Measurements from ENCODE around the gene CIAO3. TPM values are rescaled to one million over a fixed set of nuclear protein-coding genes. Genes with fewer than 3 reads are reported as not detected.

CIAO3 gene
- total RNA-seq, 1 donor from 2014 or later = 46.0 TPM

DNA sequence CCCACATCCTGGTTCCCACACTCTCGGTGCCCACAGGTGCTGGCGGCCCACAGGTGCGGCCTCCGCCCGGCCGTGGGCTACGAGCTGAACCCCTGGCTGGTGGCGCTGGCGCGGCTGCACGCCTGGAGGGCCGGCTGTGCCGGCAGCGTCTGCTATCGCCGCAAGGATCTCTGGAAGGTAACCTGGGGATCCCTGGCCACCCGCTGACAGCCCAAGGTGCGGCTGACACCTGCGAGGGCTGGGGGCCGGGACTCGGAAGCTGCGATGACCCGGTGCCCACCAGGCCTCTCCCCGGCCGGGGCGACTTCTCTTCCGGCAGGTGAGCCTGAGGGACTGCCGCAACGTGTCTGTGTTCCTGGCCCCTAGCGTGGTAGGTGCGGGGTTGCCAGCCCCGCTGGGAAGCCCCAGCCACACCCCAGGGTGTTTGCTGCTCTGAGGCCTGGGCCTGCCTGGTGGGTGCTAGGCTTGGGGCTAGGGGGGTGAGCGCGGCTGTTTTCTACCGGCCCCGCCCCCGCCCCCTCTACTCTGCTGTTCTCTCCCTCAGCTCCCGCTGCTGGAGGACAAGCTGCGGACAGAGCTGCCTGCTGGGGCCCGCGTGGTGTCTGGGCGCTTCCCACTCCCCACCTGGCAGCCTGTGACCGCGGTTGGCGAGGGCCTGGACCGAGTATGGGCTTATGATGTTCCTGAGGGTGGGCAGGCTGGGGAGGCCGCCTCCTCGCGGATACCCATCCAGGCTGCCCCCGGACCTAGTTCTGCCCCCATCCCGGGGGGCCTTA, 18.8 kb downstream of the CIAO3 start:
- Mint-ChIP-seq H3K36me3 (no peaks in the 10 kb centered on the region), H3K27me3 (ENCODE audit: low read depth) (peaks cover 18% of the 10 kb centered on the region), H3K27ac (no peak overlapping the region), H3K9me3 (no peaks in the 10 kb centered on the region), H3K4me1 (peaks cover 10% of the 10 kb centered on the region), H3K4me3 (peak overlapping the region; percentile 40)
- no peak for DNase-seq (ENCODE audit: low spot score in 2 of 2, unreplicated experiment in 2 of 2)
- TF ChIP-seq, protein P1, sequence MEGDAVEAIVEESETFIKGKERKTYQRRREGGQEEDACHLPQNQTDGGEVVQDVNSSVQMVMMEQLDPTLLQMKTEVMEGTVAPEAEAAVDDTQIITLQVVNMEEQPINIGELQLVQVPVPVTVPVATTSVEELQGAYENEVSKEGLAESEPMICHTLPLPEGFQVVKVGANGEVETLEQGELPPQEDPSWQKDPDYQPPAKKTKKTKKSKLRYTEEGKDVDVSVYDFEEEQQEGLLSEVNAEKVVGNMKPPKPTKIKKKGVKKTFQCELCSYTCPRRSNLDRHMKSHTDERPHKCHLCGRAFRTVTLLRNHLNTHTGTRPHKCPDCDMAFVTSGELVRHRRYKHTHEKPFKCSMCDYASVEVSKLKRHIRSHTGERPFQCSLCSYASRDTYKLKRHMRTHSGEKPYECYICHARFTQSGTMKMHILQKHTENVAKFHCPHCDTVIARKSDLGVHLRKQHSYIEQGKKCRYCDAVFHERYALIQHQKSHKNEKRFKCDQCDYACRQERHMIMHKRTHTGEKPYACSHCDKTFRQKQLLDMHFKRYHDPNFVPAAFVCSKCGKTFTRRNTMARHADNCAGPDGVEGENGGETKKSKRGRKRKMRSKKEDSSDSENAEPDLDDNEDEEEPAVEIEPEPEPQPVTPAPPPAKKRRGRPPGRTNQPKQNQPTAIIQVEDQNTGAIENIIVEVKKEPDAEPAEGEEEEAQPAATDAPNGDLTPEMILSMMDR (IDR thresholded peaks at IDR 0.05; ENCODE audit: unreplicated experiment) = no peak

DNA sequence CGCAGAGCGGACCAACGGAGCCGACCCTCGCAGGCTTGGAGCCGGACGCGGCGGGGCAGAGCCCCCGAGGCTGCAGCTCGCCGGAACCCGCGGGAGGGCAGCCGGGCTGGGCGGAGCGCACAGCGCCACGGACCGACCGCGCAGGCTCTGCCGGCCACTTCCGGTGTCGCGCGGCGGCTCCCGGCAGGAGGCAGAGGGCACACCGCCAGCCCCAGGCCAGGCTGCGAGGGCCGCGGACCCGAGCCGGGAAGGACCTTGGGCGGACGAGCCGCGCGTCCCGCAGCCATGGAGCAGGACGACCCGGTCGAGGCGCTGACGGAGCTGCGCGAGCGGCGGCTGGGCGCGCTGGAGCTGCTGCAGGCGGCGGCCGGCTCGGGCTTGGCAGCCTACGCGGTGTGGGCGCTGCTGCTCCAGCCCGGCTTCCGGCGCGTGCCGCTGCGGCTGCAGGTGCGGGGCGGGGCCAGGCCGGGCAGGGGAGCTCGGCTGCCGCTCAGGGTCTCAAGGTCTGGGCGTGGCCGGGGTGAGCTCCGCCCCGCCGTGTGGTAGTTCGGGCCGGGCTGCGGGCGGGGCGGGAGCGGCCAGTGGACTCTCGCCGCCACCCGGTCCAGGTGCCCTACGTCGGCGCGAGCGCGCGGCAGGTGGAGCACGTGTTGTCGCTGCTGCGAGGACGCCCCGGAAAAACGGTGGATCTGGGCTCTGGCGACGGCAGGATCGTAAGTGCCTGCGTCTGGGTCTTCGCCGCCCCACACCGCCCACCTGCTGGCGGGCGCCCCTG, 19.6 kb downstream of the CIAO3 start, which contains the start of gene ANTKMT:
TSS of gene ANTKMT (plus strand) at position 157 of the 775 bp plus-strand sequence. CDS start at position 286, 129 bp downstream.
- Mint-ChIP-seq H3K36me3 (no peaks in the 10 kb centered on the region), H3K9me3 (no peaks in the 10 kb centered on the region), H3K27me3 (ENCODE audit: low read depth) (peaks cover 21% of the 10 kb centered on the region), H3K4me3 (peak within 1 kb of the TSS; percentile 77), H3K27ac (peak within 1 kb of the TSS; percentile 92), H3K4me1 (peaks cover 10% of the 10 kb centered on the region)
- peak; percentile 80 to 84 for DNase-seq (ENCODE audit: low spot score in 2 of 2, unreplicated experiment in 2 of 2)
- TF ChIP-seq, protein P1 (IDR thresholded peaks at IDR 0.05; ENCODE audit: unreplicated experiment) = no peak

DNA sequence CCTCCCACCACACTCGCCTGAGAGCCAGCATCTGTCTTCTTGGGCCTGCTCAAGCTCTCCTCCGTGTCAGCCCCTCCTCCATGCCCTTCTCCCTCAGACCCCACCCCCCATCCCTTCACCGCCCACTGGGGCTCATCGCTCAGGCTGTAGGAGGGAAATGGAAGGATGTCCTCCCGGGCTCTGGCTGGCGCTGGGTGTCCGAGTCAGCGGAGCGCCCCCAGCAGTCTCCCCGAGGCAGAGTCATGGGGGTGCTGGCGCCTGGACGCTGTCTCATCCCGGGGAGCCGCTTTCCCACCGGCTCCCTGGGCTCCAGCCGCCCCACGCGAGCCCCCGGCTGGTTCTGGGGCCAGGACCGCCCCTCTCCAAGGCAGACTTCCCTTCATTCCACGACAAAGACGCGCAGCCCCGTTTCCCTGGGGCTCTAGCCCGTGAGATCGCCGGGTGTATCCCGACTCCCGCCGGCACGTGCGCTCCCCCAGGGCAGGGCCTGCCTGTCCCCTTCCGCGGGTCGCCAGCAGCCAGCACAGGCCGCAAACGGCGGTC, 20.3 kb downstream of the CIAO3 start:
- DNase-seq (ENCODE audit: low spot score in 2 of 2, unreplicated experiment in 2 of 2) = no peak
- Mint-ChIP-seq H3K4me1 (peaks cover 13% of the 10 kb centered on the region), H3K36me3 (no peaks in the 10 kb centered on the region), H3K27ac (peak overlapping the region; percentile 92), H3K27me3 (ENCODE audit: low read depth) (peaks cover 19% of the 10 kb centered on the region), H3K4me3 (peak overlapping the region; percentile 77), H3K9me3 (no peaks in the 10 kb centered on the region)
- TF ChIP-seq, protein P1 (IDR thresholded peaks at IDR 0.05; ENCODE audit: unreplicated experiment) = no peak

DNA sequence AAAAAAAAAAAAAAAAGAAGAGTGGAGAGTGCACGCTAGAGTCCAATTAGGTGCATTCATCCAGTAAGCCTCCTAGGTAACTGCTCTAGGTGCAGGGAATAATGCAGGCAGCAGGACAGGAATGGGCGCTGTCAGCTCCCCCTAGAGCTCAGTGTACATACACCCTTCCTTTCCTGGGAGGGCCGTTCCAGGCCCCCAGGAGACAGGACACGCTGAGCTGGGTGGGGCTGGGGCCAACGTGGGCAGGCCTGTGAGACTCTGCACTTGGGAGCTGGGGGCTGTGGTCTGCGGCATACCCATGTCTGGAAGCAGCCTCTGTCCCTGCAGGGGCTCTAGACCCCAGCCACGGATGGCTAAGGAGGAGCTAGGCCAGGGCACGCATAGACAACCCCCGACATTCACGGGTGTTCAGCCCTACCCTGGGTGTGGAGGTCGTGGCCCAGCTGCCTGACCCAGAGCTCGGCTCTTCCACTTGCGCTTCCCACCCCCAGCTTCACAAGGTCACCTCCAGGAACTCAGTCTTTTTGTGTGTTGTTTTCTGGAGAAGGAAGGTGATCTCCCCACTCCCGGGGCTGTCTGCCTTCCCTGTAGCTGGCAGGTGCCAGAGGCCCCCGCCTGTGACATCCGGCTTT, 20.9 kb downstream of the CIAO3 start:
- H3K27ac Mint-ChIP-seq = peak overlapping the region; percentile 92
- peaks cover 14% of the 10 kb centered on the region for H3K27me3 Mint-ChIP-seq (ENCODE audit: low read depth)
- H3K9me3 Mint-ChIP-seq = no peaks in the 10 kb centered on the region
- peak overlapping the region; percentile 77 for H3K4me3 Mint-ChIP-seq
- DNase-seq (ENCODE audit: low spot score in 2 of 2, unreplicated experiment in 2 of 2) = no peak
- TF ChIP-seq, protein P1 (IDR thresholded peaks at IDR 0.05; ENCODE audit: unreplicated experiment) = no peak
- H3K4me1 Mint-ChIP-seq = peaks cover 13% of the 10 kb centered on the region
- no peaks in the 10 kb centered on the region for H3K36me3 Mint-ChIP-seq

DNA sequence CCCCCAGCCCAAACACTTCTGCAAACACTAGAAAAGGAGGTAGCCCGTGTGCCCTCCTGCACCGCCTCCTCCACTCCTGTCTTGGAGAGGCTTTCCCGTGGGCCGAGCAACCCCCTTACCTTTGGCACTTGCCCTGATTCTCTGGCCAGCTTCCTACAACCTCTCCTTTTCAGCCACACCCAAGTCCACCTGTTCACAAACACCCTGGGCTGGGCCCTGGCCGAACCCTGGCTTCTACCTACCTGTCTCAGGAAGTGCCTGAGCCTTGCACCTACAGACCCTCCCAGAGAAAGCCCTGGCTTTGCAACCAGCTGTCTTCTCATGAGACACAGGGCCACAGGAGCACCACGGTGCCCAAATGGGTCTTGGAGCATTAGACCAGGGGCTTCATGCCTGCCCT, 21.9 kb downstream of the CIAO3 start:
- Mint-ChIP-seq H3K36me3 (no peaks in the 10 kb centered on the region), H3K4me1 (peaks cover 13% of the 10 kb centered on the region), H3K9me3 (no peaks in the 10 kb centered on the region), H3K27ac (no peak overlapping the region), H3K4me3 (no peak overlapping the region), H3K27me3 (ENCODE audit: low read depth) (peaks cover 22% of the 10 kb centered on the region)
- TF ChIP-seq, protein P1 (IDR thresholded peaks at IDR 0.05; ENCODE audit: unreplicated experiment) = no peak
- no peak for DNase-seq (ENCODE audit: low spot score in 2 of 2, unreplicated experiment in 2 of 2)

Measured in mesothelial cell of epicardium (in vitro differentiated cells).